GM18909 (cell line): Measurements from ENCODE around the gene ECHDC1.
"Not testable (repeated sequence)": the region's sequence is repeated elsewhere in the genome, so short reads cannot be mapped to it uniquely, and the experiment has no call there.

Experiments
- ATAC-seq: cut with Tn5 transposase; IDR thresholded peaks from one replicate; pipeline ENCODE4 v1.9.1; 2021; ENCODE audit warnings: mild to moderate bottlenecking; ENCODE audit not compliant: unreplicated experiment, poor library complexity

The ECHDC1 gene

GRCh38 chr6:127343809-127344659 lies 625 bp upstream of the ECHDC1 start:
- peak; percentile 8 for ATAC-seq

GRCh38 chr6:127342296-127342945 lies 988 bp downstream of the ECHDC1 start:
- peak; percentile 4 for ATAC-seq

- peak; percentile 42 for ATAC-seq
Observed at GRCh38 chr6:127341471-127342202, 1.8 kb downstream of the ECHDC1 start.

- ATAC-seq: no peak
Observed at GRCh38 chr6:127340171-127340570, 3.2 kb downstream of the ECHDC1 start.

- ATAC-seq: no peak
Observed at GRCh38 chr6:127338936-127339335, 4.5 kb downstream of the ECHDC1 start.

GRCh38 chr6:127332383-127332961 lies 10.9 kb downstream of the ECHDC1 start:
- no peak for ATAC-seq

GRCh38 chr6:127331256-127331655 lies 12.2 kb downstream of the ECHDC1 start:
- ATAC-seq: not testable (repeated sequence)

GRCh38 chr6:127328043-127328609 lies 15.3 kb downstream of the ECHDC1 start:
- no peak for ATAC-seq

GRCh38 chr6:127319686-127320085 lies 23.7 kb downstream of the ECHDC1 start:
- no peak for ATAC-seq

- no peak for ATAC-seq
Observed at GRCh38 chr6:127317388-127318128, 25.9 kb downstream of the ECHDC1 start.

GRCh38 chr6:127305741-127306140 lies 37.7 kb downstream of the ECHDC1 start:
- no peak for ATAC-seq

- no peak for ATAC-seq
Observed at GRCh38 chr6:127303917-127304316, 39.5 kb downstream of the ECHDC1 start.

GRCh38 chr6:127302728-127303660 lies 40.4 kb downstream of the ECHDC1 start:
- peak; percentile 85 for ATAC-seq

GRCh38 chr6:127301199-127301700 lies 42.2 kb downstream of the ECHDC1 start:
- no peak for ATAC-seq

- no peak for ATAC-seq
Observed at GRCh38 chr6:127300411-127300810, 43.0 kb downstream of the ECHDC1 start.

GRCh38 chr6:127299522-127300240 lies 43.7 kb downstream of the ECHDC1 start:
- ATAC-seq: no peak

- no peak for ATAC-seq
Observed at GRCh38 chr6:127298475-127298874, 44.9 kb downstream of the ECHDC1 start.
